GM21529 (cell line): ENCODE data around the gene ST3GAL3.

Experiments
- ATAC-seq: cut with Tn5 transposase; IDR thresholded peaks from one replicate; pipeline ENCODE4 v1.9.1; 2021; ENCODE audit not compliant: unreplicated experiment

Gene ST3GAL3

GRCh38 chr1:43935711-43936427, 228.5 kb downstream of the ST3GAL3 start:
- no peak for ATAC-seq

- ATAC-seq = no peak
These were observed 229.3 kb downstream of the ST3GAL3 start for GRCh38 chr1:43936431-43937151.

- no peak for ATAC-seq
These were observed 230.0 kb downstream of the ST3GAL3 start for GRCh38 chr1:43937179-43937865.

GRCh38 chr1:43938383-43938782, 231.0 kb downstream of the ST3GAL3 start:
- ATAC-seq = no peak

- ATAC-seq = no peak
These were observed 231.7 kb downstream of the ST3GAL3 start for GRCh38 chr1:43938892-43939587.

GRCh38 chr1:43942411-43942810, 235.1 kb downstream of the ST3GAL3 start:
- ATAC-seq = no peak

GRCh38 chr1:43944860-43945259, 237.5 kb downstream of the ST3GAL3 start:
- ATAC-seq = no peak

GRCh38 chr1:43945674-43946235, 238.4 kb downstream of the ST3GAL3 start:
- no peak for ATAC-seq

- ATAC-seq = peak; percentile 92
These were observed 239.1 kb downstream of the ST3GAL3 start, which contains the start of gene IPO13 for GRCh38 chr1:43946236-43947060. TSS of gene IPO13 (plus strand) at chr1:43946950. CDS start at chr1:43947601, 651 bp downstream.

GRCh38 chr1:43947061-43947873, 239.9 kb downstream of the ST3GAL3 start:
- ATAC-seq = no peak

GRCh38 chr1:43947874-43948437, 240.6 kb downstream of the ST3GAL3 start:
- no peak for ATAC-seq

GRCh38 chr1:43949678-43950077, 242.3 kb downstream of the ST3GAL3 start:
- ATAC-seq = no peak

- no peak for ATAC-seq
These were observed 244.0 kb downstream of the ST3GAL3 start for GRCh38 chr1:43951021-43951985.

- no peak for ATAC-seq
These were observed 245.5 kb downstream of the ST3GAL3 start for GRCh38 chr1:43952731-43953346.

GRCh38 chr1:43953361-43953760, 246.0 kb downstream of the ST3GAL3 start:
- no peak for ATAC-seq

GRCh38 chr1:43954036-43954435, 246.7 kb downstream of the ST3GAL3 start:
- ATAC-seq = no peak

- no peak for ATAC-seq
These were observed 248.9 kb downstream of the ST3GAL3 start for GRCh38 chr1:43956234-43956633.
